ENCODE results near the gene FAM200A.
"Not testable (repeated sequence)": the region's sequence is repeated elsewhere in the genome, so short reads cannot be mapped to it uniquely, and the experiment has no call there.

Gene FAM200A

DNA sequence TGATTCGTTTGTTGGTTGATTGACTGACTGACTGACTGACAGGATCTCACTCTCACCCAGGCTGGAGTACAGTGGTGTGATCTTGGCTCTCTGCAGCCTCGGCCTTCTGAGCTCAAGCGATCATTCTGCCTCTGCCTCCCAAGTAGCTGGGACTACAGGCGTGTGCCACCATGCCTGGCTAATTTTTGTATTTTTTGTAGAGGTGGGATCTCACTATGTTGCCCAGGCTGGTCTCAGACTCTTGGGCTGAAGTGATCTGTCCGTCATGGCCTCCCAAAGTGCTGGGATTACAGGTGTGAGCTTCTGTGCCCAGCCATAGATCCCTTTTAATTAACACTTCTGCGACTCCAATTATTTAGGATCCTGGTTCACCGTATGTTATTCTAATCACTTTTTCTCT is 16.9 kb upstream of the FAM200A start:
- Mint-ChIP-seq H3K27ac (peak overlapping the region; percentile 5 to 52), H3K4me1 (ENCODE audit: low read depth in 2 of 2) (peaks cover 8 to 19% of the 10 kb centered on the region in 2 donors), H3K36me3 (ENCODE audit: insufficient read depth) (peaks cover 45% of the 10 kb centered on the region)
- not testable (repeated sequence) for H3K27me3 Mint-ChIP-seq; DNase-seq; H3K4me3 Mint-ChIP-seq; ATAC-seq (replicated peaks); H3K9me3 Mint-ChIP-seq

DNA sequence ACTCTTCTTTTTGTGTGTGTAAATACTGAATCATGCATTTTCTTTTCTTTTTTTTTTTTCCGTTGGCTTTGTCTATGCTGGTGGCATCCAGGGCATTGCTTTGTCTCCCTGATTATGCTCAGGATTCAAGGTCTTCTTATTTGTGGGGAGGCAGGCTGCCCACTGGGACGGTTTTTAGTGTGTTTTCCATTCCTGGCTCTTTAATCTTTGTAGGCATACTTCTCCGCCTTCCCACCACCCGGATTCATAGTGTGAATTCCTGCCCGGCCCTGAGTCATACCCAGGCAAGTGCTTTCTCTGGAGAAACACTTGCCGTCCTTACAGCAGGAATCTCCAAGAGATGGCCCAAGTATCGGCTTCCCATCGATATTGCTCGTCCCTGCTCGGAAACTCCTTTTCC is 11.7 kb upstream of the FAM200A start:
- Mint-ChIP-seq H3K27me3 (no peaks in the 10 kb centered on the region), H3K4me3 (no peak overlapping the region), H3K4me1 (ENCODE audit: low read depth in 2 of 2) (peaks cover 27 to 47% of the 10 kb centered on the region in 2 donors), H3K27ac (no peak overlapping the region), H3K9me3 (no peaks in the 10 kb centered on the region), H3K36me3 (ENCODE audit: insufficient read depth) (peaks cover 72% of the 10 kb centered on the region)
- DNase-seq (no peak), ATAC-seq (replicated peaks) (no peak)

DNA sequence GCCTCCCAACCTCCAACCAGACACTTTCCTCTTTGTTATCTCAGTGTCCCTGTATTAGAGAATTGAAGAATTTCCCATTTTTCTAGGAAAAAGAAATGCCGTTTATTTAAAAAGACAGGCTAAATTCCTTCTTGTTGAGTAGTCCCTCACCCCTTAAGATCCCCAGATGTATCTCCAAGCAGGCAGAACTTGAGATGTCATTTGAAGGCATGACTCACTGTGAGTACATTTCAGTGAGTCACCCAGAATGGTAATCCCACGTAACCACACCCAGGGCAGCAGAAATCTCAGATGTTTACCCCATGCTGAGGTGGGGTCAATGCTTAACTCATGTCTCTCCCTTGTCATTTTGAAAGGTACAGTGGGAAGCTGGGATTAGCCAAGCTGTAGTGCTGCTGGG is 10.9 kb upstream of the FAM200A start:
- peak overlapping the region in 1 of 2 donors; percentile 78 for H3K27ac Mint-ChIP-seq
- peaks cover 32 to 51% of the 10 kb centered on the region in 2 donors for H3K4me1 Mint-ChIP-seq (ENCODE audit: low read depth in 2 of 2)
- H3K36me3 Mint-ChIP-seq (ENCODE audit: insufficient read depth): peaks cover 75% of the 10 kb centered on the region
- ATAC-seq (replicated peaks): no peak
- no peak overlapping the region for H3K4me3 Mint-ChIP-seq
- H3K27me3 Mint-ChIP-seq: no peaks in the 10 kb centered on the region
- no peaks in the 10 kb centered on the region for H3K9me3 Mint-ChIP-seq
- no peak for DNase-seq

DNA sequence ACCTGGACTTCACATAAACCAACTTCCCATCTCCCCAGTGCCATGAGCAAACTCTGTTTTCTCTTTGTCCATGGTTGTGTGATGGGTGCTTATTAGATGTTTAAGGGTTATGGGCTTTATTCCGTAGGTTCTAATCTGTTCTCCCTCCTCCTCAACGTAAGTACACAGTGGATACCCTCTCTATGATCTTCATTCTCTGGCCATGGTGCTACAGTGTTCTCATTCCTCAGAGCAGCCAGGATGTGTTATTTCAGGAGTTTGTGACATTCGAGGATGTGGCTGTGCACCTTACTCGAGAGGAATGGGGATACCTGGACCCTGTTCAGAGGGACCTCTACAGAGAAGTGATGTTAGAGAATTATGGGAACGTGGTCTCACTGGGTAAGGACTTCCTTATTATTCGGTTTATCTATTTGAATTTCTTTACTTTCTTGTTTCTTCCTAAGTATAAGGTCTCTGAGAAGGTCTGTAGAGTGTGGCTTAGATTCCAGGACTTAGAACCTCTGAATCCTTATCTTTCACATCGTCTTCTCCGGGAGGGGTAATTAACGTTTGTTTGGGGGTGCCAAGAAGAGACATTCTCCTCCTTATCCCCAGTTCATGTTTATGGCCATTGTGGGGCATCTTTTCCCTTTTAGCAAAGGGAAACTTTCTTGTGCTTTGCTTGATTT is 10.3 kb upstream of the FAM200A start:
- Mint-ChIP-seq H3K27ac (peak overlapping the region in 1 of 2 donors; percentile 78), H3K4me1 (ENCODE audit: low read depth in 2 of 2) (peaks cover 36 to 56% of the 10 kb centered on the region in 2 donors), H3K36me3 (ENCODE audit: insufficient read depth) (peaks cover 75% of the 10 kb centered on the region), H3K9me3 (no peaks in the 10 kb centered on the region), H3K4me3 (no peak overlapping the region), H3K27me3 (no peaks in the 10 kb centered on the region)
- no peak for DNase-seq
- no peak for ATAC-seq (replicated peaks)

DNA sequence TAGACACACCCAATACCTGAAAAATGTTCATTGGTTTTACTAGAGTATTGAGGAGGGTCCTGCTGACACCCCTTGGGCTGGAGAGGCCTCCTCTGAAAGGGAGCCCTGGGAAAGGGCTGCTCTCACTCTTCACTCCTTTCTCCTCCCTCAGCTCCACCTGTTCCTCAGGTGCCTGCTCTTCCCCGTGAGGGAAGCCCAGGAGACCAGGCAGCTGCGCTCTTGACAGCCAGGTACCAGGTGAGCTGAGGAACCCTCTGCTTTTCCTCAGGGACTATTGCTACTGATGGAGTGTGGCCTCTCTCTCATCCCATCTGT is 9.8 kb upstream of the FAM200A start:
- ATAC-seq (replicated peaks) (no peak), DNase-seq (no peak)
- H3K4me3 Mint-ChIP-seq: no peak overlapping the region
- peaks cover 75% of the 10 kb centered on the region for H3K36me3 Mint-ChIP-seq (ENCODE audit: insufficient read depth)
- no peaks in the 10 kb centered on the region for H3K9me3 Mint-ChIP-seq
- H3K27ac Mint-ChIP-seq: peak overlapping the region in 1 of 2 donors; percentile 78
- peaks cover 38 to 57% of the 10 kb centered on the region in 2 donors for H3K4me1 Mint-ChIP-seq (ENCODE audit: low read depth in 2 of 2)
- no peaks in the 10 kb centered on the region for H3K27me3 Mint-ChIP-seq

DNA sequence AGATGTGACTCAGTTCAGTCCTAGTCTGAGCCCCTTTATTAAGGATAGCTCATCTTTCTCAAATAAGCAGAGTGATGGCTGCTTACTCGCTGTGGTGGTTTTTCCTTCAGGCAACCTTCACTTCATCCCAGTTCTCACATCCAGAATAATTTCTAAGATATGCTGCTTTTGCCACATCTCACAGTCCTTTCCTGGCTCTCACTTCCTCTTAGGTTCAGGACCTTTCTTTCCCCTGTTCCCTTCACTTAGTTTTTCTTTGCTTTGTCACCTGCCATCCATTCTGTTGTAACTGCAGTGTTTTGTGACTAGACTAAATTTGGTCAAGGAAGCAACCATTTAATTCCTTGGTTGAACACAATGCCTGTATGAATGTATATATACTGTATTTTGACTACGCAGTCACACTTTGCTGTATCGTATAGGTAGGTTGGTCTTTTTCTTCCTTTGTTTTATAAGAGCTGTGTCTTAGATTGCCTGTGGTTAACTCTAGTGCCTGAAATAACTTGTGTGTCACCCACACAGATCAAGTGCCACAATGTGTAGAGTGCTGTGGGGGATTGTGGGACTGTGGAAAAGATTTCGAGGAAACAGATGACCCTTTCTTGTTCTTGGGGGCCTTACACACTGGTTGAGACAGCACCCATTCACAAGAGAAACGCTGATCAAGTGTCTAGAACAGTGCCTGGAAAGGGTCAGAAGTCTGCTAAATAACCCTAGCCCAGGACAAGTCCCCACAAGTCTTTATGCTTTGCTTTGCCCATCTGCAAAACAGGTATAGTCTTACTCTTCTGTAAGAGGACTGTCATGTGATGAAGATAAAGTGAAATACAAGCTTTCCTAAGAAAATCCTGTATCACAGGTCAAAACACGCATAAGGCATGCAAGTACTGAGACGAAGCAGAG is 9.2 kb upstream of the FAM200A start:
- Mint-ChIP-seq H3K27ac (peak overlapping the region; percentile 86 to 98), H3K36me3 (ENCODE audit: insufficient read depth) (peaks cover 75% of the 10 kb centered on the region), H3K4me1 (ENCODE audit: low read depth in 2 of 2) (peaks cover 38 to 55% of the 10 kb centered on the region in 2 donors), H3K27me3 (no peaks in the 10 kb centered on the region), H3K9me3 (no peaks in the 10 kb centered on the region), H3K4me3 (peak overlapping the region in 1 of 2 donors; percentile 92)
- no peak for ATAC-seq (replicated peaks)
- DNase-seq: no peak

DNA sequence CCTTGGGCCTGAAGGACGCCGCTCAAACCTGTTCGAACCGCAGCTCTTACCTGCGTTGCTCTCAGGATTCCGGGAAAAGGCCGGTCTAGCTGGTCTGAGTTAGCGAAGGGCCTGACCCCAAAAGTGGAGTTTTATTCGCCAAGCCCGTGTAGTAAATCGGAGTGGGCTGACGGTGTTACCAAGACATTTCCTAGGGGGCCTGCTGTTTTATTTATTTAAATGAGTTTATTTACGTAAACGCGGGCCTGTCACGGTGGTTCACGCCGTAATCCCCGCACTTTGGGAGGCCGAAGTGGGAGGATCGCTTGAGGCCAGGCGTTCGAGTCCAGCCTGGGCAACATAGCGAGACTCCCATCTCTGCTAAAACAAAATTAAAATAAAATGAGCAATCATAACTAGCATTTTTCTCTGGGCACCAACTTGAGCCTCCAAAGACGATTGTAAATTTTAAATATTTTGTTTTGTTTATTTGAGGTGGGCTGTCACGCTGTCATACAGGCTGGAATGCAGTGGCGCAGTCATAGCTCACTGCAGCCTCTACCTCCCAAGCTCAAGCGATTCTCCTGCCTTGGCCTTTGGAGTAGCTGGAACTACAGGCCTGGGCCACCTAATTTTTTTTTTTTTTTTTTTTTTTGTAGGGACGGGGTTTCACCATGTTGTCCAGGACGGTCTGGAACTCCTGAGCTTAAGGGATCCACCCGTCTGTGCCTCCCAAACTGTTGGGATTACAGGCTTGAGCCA is 7.4 kb upstream of the FAM200A start:
- no peak for ATAC-seq (replicated peaks)
- no peak for DNase-seq
- peak overlapping the region; percentile 92 to 93 for H3K4me3 Mint-ChIP-seq
- H3K9me3 Mint-ChIP-seq: no peaks in the 10 kb centered on the region
- H3K27ac Mint-ChIP-seq: peak overlapping the region; percentile 96 to 98
- H3K4me1 Mint-ChIP-seq (ENCODE audit: low read depth in 2 of 2): peaks cover 43 to 50% of the 10 kb centered on the region in 2 donors
- H3K36me3 Mint-ChIP-seq (ENCODE audit: insufficient read depth): peaks cover 62% of the 10 kb centered on the region
- no peaks in the 10 kb centered on the region for H3K27me3 Mint-ChIP-seq

DNA sequence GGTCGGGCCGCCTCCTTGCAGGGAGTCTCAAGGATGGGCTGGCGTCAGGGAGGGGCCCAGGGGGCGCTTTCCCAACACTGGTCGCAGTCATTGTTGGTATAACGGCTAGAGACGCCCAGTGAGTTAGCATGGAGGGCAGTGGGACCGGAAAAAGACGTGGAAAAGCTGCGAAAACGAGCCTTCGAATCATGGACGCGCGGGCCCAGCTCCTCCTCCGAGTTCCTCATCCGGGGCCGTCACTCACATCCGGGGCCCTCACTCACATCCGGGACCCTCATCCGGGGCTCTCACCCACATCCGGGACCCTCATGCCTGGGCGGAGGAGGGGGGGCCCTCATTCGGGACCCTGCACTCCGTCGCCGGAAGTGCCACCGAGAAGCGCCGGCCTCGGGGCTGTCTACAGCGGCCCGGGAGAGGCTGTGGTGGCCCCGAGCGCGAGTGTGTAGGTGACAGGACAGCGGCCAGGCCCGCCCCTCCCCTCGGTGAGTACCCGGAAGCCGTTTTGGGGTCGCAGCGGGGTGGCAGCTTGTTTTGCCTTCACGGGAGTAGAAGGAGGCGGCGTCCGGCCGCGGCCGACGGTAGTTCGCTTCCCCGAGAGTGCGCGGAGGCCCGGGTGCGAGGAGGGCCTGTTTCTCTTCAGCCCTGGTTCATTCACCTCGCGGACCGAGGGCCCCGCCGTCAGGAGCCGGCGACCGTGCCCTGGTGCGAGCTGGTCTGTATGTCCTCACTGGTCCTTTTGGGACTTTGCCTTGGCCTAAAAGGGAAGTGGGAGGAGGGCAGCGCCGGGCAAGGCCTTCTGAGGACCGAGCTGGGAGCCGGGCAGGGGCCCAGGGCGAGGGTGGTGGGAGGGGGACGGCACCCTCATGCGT is 6.6 kb upstream of the FAM200A start, which contains the start of gene ZNF655:
ZNF655 (plus strand) TSS at position 337 of the 869 bp plus-strand sequence. CDS start 1,918 bp downstream, outside the sequence.
- Mint-ChIP-seq H3K4me3 (peak within 1 kb of the TSS; percentile 92 to 93), H3K27ac (peak within 1 kb of the TSS; percentile 96 to 98), H3K9me3 (no peaks in the 10 kb centered on the region), H3K4me1 (ENCODE audit: low read depth in 2 of 2) (peaks cover 36 to 42% of the 10 kb centered on the region in 2 donors), H3K27me3 (no peaks in the 10 kb centered on the region), H3K36me3 (ENCODE audit: insufficient read depth) (peaks cover 59% of the 10 kb centered on the region)
- ATAC-seq (replicated peaks) (peak; percentile 88), DNase-seq (peak; percentile 91 to 95 (median 95))

DNA sequence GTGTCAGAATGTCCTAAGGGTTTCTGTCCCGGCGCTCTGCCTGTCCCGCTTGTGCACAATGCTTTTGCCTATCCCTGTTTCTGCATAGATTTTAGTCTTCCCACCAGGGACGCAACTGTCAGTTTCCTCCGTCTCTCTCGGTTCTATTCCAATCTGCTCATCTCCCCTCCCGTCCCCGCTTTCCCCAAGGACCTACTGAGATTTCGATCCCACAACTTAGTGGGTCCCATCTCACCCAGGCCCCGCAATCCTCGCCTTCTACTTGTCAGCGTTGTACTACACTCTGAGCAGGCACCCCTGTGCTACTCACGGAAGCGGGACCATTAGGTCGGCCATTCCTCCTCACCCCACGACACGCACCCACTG is 6.0 kb upstream of the FAM200A start:
- Mint-ChIP-seq H3K36me3 (ENCODE audit: insufficient read depth) (peaks cover 53% of the 10 kb centered on the region), H3K4me3 (peak overlapping the region; percentile 92 to 93), H3K27ac (peak overlapping the region; percentile 96 to 98), H3K4me1 (ENCODE audit: low read depth in 2 of 2) (peaks cover 40 to 43% of the 10 kb centered on the region in 2 donors), H3K27me3 (no peaks in the 10 kb centered on the region), H3K9me3 (no peaks in the 10 kb centered on the region)
- ATAC-seq (replicated peaks): peak; percentile 61
- DNase-seq: no peak

DNA sequence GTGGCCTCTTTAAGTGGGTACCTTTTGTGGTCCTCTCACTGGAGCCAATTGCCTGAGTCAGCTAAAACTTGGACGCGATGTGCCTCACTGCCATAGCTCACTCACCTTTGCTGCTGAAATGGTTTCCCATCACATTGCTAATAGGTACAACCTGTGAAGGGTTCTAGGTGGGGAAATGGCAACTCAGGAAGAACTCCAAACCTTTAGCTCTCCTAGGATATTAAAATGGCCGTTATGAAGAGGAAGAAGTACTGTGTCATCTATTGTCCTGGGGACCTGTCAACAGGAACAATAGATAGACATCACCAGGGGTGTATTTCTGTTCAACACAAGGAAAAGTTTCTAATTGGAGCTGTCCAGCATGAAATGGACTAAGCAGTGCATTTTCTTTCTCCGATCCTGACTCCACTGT is 5.3 kb upstream of the FAM200A start:
- Mint-ChIP-seq H3K4me3 (peak overlapping the region; percentile 92 to 93), H3K9me3 (no peaks in the 10 kb centered on the region), H3K27ac (peak overlapping the region; percentile 96 to 98), H3K36me3 (ENCODE audit: insufficient read depth) (peaks cover 48% of the 10 kb centered on the region), H3K4me1 (ENCODE audit: low read depth in 2 of 2) (peaks cover 36 to 40% of the 10 kb centered on the region in 2 donors), H3K27me3 (no peaks in the 10 kb centered on the region)
- ATAC-seq (replicated peaks) (no peak), DNase-seq (no peak)

DNA sequence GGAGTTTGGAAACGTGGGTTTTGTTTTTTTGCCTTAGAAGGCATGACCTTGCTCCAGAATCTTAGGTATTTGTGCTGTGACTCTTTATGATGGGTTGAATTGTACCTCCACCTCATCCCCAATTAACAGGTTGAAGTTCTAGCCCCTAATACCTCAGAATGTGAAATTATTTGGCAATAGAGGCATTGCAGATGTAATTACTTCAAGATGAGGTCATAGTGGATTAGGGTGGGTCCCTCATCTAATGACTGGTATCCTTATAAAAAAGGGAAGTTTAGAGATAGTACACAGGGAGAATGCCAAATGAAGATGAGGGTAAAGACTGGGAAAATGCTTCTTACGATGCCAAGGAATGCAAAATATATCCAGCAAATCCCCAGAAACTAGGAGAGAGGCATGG is 3.0 kb upstream of the FAM200A start:
- H3K4me3 Mint-ChIP-seq: no peak overlapping the region
- no peaks in the 10 kb centered on the region for H3K27me3 Mint-ChIP-seq
- ATAC-seq (replicated peaks): no peak
- DNase-seq: no peak
- H3K27ac Mint-ChIP-seq: peak overlapping the region in 1 of 2 donors; percentile 47
- H3K4me1 Mint-ChIP-seq (ENCODE audit: low read depth in 2 of 2): peaks cover 33% of the 10 kb centered on the region in 2 donors
- H3K36me3 Mint-ChIP-seq (ENCODE audit: insufficient read depth): peaks cover 35% of the 10 kb centered on the region
- H3K9me3 Mint-ChIP-seq: no peaks in the 10 kb centered on the region

DNA sequence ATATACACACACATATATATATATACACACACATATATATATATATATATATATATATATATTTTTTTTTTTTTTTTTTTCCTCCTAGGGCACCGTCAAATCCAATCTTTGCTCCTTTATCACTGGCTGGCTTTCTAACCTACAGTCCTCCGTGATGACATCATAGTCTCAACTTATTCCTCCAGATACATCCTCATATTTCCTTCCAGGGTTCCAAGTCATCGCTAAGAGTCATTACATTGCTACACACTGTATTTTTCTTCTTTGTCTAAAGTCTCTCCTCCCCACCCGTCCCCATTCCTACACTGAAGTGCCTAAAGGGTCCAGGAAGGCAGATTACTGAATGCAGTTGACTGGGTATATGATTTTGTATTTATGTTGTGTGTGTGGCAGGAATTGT is 1.1 kb upstream of the FAM200A start:
- H3K4me1 Mint-ChIP-seq (ENCODE audit: low read depth in 2 of 2): peaks cover 30 to 34% of the 10 kb centered on the region in 2 donors
- peaks cover 23% of the 10 kb centered on the region for H3K36me3 Mint-ChIP-seq (ENCODE audit: insufficient read depth)
- H3K9me3 Mint-ChIP-seq: no peaks in the 10 kb centered on the region
- ATAC-seq (replicated peaks) (no peak), DNase-seq (no peak)
- H3K27me3 Mint-ChIP-seq: no peaks in the 10 kb centered on the region
- no peak overlapping the region for H3K27ac Mint-ChIP-seq
- H3K4me3 Mint-ChIP-seq: peak overlapping the region; percentile 14 to 91

All from effector memory CD8-positive, alpha-beta T cell (primary cell).